Testis (tissue), 3 donors: Measurements from ENCODE around the gene PRPF6. TPM values are rescaled to one million over a fixed set of nuclear protein-coding genes. Genes with fewer than 3 reads are reported as not detected.
A peak's percentile ranks its signal among the peaks of the same experiment; 100 is the strongest.

Source experiments
- DNase-seq: peaks from one replicate; pipeline ENCODE4 v3.0.0-alpha.2; 2019
- H3K27ac ChIP-seq, 2 donors: fragments of 200-600 bp; sonication (generic); one replicate each; pipeline ENCODE4 v1.5.1; 2019
- H3K27me3 ChIP-seq: fragments of 200-600 bp; sonication (generic); one replicate; pipeline ENCODE4 v1.5.1; 2019
- H3K36me3 ChIP-seq: fragments of 200-600 bp; sonication (generic); one replicate; pipeline ENCODE4 v1.5.1; 2017; ENCODE audit warnings: low read depth; ENCODE audit errors: missing control alignments
- H3K4me1 ChIP-seq: fragments of 200-600 bp; sonication (generic); one replicate; pipeline ENCODE4 v1.5.1; 2019
- H3K4me3 ChIP-seq, 2 donors: fragments of 200-600 bp; sonication (generic); one replicate each; pipeline ENCODE4 v1.5.1; 2017 to 2019
- H3K9me3 ChIP-seq: fragments of 200-600 bp; sonication (generic); one replicate; pipeline ENCODE4 v1.5.1; 2017
- CTCF ChIP-seq, 3 experiments: fragments of 450-650 bp in 2 of 3; fragments of 200-600 bp in 1 of 3; sonication (generic) in 1 of 3; IDR thresholded peaks; one replicate each; pipeline ENCODE4 v1.5.1; 2016 to 2019; ENCODE audit warnings: antibody characterized with exemption in 3 of 3, mild to moderate bottlenecking in 2 of 3, moderate library complexity in 1 of 3
- POLR2A ChIP-seq: fragments of 450-650 bp; IDR thresholded peaks from one replicate; pipeline ENCODE4 v1.6.1; 2017; ENCODE audit warnings: antibody characterized with exemption, mild to moderate bottlenecking, moderate library complexity
- WGBS, 2 donors: methylation state at CpG; one replicate each; pipeline ENCODE4 v1.1.5; 2018; 5-methylcytosine and 5-hydroxymethylcytosine counted together
- intact Hi-C: fragments of 100-400 bp; cut with DNase I; formaldehyde crosslinking; loops from one replicate; pipeline ENCODE4 v1.15.1; 2023; ENCODE audit warnings: low total_unique reads
- polyA plus RNA-seq: library from polyadenylated mRNA; stranded (reverse); fragments of 350-450 nt; fragmentation: Illumina TruSeq; extraction: RNeasy Lipid Tissue Mini Kit (QIAGEN cat#74804); gene quantifications from one replicate; pipeline ENCODE4 v1.2.3, GENCODE V29; 2014; ENCODE audit warnings: low read depth, low replicate concordance; ENCODE audit not compliant: insufficient read depth
- total RNA-seq, 2 donors: library from RNA; depleted of rRNA; stranded (reverse); fragments of >200 nt; gene quantifications; one replicate each; pipeline ENCODE4 v1.2.3, GENCODE V29; 2016

The PRPF6 gene
- total and polyA plus RNA-seq, 3 donors from 2014 or later = 106 to 114 (median 107) TPM

- Histone ChIP-seq H3K4me3 (peak overlapping the region; percentile 36 to 56), H3K4me1 (peaks cover 19% of the 10 kb centered on the region), H3K9me3 (no peaks in the 10 kb centered on the region), H3K27me3 (no peaks in the 10 kb centered on the region), H3K27ac (peak overlapping the region; percentile 23 to 50), H3K36me3 (no peaks in the 10 kb centered on the region)
- intact Hi-C loops = no loop called here
- WGBS, 2 donors = 4% methylated on average over 25 of the region's 55 CpGs; no CpG with 5 or more reads in 1 of the 2 donors
- TF ChIP-seq CTCF (IDR thresholded peaks at IDR 0.05) (no peak), POLR2A (no peak)
- DNase-seq = no peak
Observed at GRCh38 chr20:64042054-64042781, 61.3 kb downstream of the PRPF6 start.

- no peak for TF ChIP-seq CTCF (IDR thresholded peaks at IDR 0.05)
- no peak for TF ChIP-seq POLR2A
- Histone ChIP-seq H3K4me1 (peaks cover 19% of the 10 kb centered on the region), H3K27me3 (no peaks in the 10 kb centered on the region), H3K36me3 (no peaks in the 10 kb centered on the region), H3K27ac (no peak overlapping the region), H3K4me3 (no peak overlapping the region), H3K9me3 (no peaks in the 10 kb centered on the region)
- 86 to 91% methylated on average over 9 of the region's 9 CpGs for WGBS, 2 donors
- no peak for DNase-seq
- intact Hi-C loops = no loop called here
Observed at GRCh38 chr20:64043768-64044167, 62.8 kb downstream of the PRPF6 start.

GRCh38 chr20:64044484-64045247 is 63.7 kb downstream of the PRPF6 start:
- H3K4me1 ChIP-seq = peaks cover 14% of the 10 kb centered on the region
- no peak for DNase-seq
- H3K9me3 ChIP-seq = no peaks in the 10 kb centered on the region
- no peaks in the 10 kb centered on the region for H3K36me3 ChIP-seq
- intact Hi-C loops = no loop called here
- H3K27me3 ChIP-seq = no peaks in the 10 kb centered on the region
- WGBS, 2 donors = 73 to 87% methylated on average over 8 to 14 of the region's 14 CpGs
- TF ChIP-seq CTCF (IDR thresholded peaks at IDR 0.05) = no peak
- TF ChIP-seq POLR2A = no peak
- no peak overlapping the region for H3K4me3 ChIP-seq
- no peak overlapping the region for H3K27ac ChIP-seq

GRCh38 chr20:64045346-64046011 is 64.5 kb downstream of the PRPF6 start:
- Histone ChIP-seq H3K36me3 (no peaks in the 10 kb centered on the region), H3K9me3 (no peaks in the 10 kb centered on the region), H3K4me3 (no peak overlapping the region), H3K27ac (no peak overlapping the region), H3K27me3 (no peaks in the 10 kb centered on the region), H3K4me1 (peaks cover 18% of the 10 kb centered on the region)
- intact Hi-C loops = no loop called here
- no peak for TF ChIP-seq POLR2A
- TF ChIP-seq CTCF (IDR thresholded peaks at IDR 0.05) = no peak
- 64 to 68% methylated on average over 8 to 11 of the region's 11 CpGs for WGBS, 2 donors
- no peak for DNase-seq
